ENCODE measurements around the gene PUS3.

Gene PUS3

GRCh38 chr11:125948278-125949051 lies 45.5 kb upstream of the PUS3 start:
- TF ChIP-seq, protein P1, sequence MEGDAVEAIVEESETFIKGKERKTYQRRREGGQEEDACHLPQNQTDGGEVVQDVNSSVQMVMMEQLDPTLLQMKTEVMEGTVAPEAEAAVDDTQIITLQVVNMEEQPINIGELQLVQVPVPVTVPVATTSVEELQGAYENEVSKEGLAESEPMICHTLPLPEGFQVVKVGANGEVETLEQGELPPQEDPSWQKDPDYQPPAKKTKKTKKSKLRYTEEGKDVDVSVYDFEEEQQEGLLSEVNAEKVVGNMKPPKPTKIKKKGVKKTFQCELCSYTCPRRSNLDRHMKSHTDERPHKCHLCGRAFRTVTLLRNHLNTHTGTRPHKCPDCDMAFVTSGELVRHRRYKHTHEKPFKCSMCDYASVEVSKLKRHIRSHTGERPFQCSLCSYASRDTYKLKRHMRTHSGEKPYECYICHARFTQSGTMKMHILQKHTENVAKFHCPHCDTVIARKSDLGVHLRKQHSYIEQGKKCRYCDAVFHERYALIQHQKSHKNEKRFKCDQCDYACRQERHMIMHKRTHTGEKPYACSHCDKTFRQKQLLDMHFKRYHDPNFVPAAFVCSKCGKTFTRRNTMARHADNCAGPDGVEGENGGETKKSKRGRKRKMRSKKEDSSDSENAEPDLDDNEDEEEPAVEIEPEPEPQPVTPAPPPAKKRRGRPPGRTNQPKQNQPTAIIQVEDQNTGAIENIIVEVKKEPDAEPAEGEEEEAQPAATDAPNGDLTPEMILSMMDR (conservative IDR thresholded peaks at IDR 0.05; ENCODE audit: low read depth, low read length), result no peak
- no peak overlapping the region for H3K27ac ChIP-seq
- H3K4me2 ChIP-seq, result no peak overlapping the region

GRCh38 chr11:125947419-125948277 lies 44.6 kb upstream of the PUS3 start:
- no peaks in the 10 kb centered on the region for H4K20me1 ChIP-seq (ENCODE audit: insufficient read depth)
- no peaks in the 10 kb centered on the region for H3K4me1 ChIP-seq (ENCODE audit: low read depth, poor library complexity, severe bottlenecking)
- no peaks in the 10 kb centered on the region for H3K36me3 ChIP-seq (ENCODE audit: insufficient read depth)
- H3K79me2 ChIP-seq (ENCODE audit: insufficient read depth, low read depth), result no peaks in the 10 kb centered on the region
- no peak overlapping the region for H2AFZ ChIP-seq (ENCODE audit: low read depth)
- H3K4me3 ChIP-seq (IDR thresholded peaks at IDR 0.05; ENCODE audit: insufficient read depth, low read depth, low read length), result no peak overlapping the region
- no peak overlapping the region for H3K27ac ChIP-seq
- H3K4me2 ChIP-seq, result no peak overlapping the region
- no peak overlapping the region for H3K9ac ChIP-seq
- TF ChIP-seq, protein P1 (conservative IDR thresholded peaks at IDR 0.05; ENCODE audit: low read depth, low read length), result no peak
- H3K27me3 ChIP-seq (ENCODE audit: insufficient read depth, low read depth), result no peaks in the 10 kb centered on the region

More at GRCh38 chr11:125948278-125949051, 45.5 kb upstream of the PUS3 start:
- no peak overlapping the region for H3K9ac ChIP-seq
- H2AFZ ChIP-seq (ENCODE audit: low read depth), result no peak overlapping the region
- H4K20me1 ChIP-seq (ENCODE audit: insufficient read depth), result no peaks in the 10 kb centered on the region
- H3K79me2 ChIP-seq (ENCODE audit: insufficient read depth, low read depth), result no peaks in the 10 kb centered on the region
- no peak overlapping the region for H3K4me3 ChIP-seq (IDR thresholded peaks at IDR 0.05; ENCODE audit: insufficient read depth, low read depth, low read length)
- no peaks in the 10 kb centered on the region for H3K27me3 ChIP-seq (ENCODE audit: insufficient read depth, low read depth)
- H3K36me3 ChIP-seq (ENCODE audit: insufficient read depth), result no peaks in the 10 kb centered on the region
- H3K4me1 ChIP-seq (ENCODE audit: low read depth, poor library complexity, severe bottlenecking), result no peaks in the 10 kb centered on the region

DNA sequence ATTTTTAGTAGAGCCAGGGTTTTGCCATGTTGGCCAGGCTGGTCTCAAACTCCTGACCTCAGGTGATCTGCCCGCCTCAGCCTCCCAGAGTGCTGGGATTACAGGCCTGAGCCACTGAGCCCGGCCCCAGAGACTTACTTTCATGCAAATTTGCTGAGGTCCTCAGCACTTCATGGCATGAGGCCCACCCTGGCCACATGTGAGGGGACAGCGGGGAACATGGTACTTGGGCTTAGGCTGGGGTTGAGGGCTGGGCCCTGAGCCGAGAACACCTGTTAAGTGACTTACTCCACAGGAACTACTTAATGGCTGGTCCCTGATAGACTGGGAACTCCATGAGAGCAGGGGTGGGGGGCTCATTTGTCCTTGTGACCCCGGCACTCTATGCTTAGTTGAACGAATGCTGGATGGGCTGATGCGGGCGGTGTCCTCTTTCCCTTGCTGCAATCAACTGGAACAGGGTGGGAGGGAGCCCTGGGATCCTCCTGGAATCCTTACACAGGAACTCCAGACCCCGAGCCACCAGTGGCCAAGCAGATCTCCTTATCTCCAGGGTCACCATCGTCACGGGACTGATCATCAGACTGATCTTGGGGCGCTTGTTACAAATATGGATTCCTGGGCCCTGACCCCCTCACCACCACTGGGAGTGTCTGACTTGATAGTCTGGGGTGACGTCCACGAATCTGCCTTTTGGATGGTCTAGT lies 43.9 kb upstream of the PUS3 start:
- Histone ChIP-seq H2AFZ (ENCODE audit: low read depth) (no peak overlapping the region), H3K4me2 (no peak overlapping the region), H3K9ac (no peak overlapping the region), H4K20me1 (ENCODE audit: insufficient read depth) (no peaks in the 10 kb centered on the region), H3K27me3 (ENCODE audit: insufficient read depth, low read depth) (no peaks in the 10 kb centered on the region), H3K27ac (no peak overlapping the region), H3K4me1 (ENCODE audit: low read depth, poor library complexity, severe bottlenecking) (peaks cover 5% of the 10 kb centered on the region), H3K4me3 (IDR thresholded peaks at IDR 0.05; ENCODE audit: insufficient read depth, low read depth, low read length) (no peak overlapping the region), H3K36me3 (ENCODE audit: insufficient read depth) (no peaks in the 10 kb centered on the region), H3K79me2 (ENCODE audit: insufficient read depth, low read depth) (no peaks in the 10 kb centered on the region)
- TF ChIP-seq, protein P1 (conservative IDR thresholded peaks at IDR 0.05; ENCODE audit: low read depth, low read length), result no peak

GRCh38 chr11:125945797-125946520 lies 43.0 kb upstream of the PUS3 start, which contains the start of gene VSIG10L2:
TSS of gene VSIG10L2 (plus strand) at chr11:125946044. CDS start at chr11:125946056, 12 bp downstream.
- no peak within 1 kb of the TSS for H3K9ac ChIP-seq
- H3K4me2 ChIP-seq, result no peak within 1 kb of the TSS
- H3K27me3 ChIP-seq (ENCODE audit: insufficient read depth, low read depth), result no peaks in the 10 kb centered on the region
- H3K36me3 ChIP-seq (ENCODE audit: insufficient read depth), result no peaks in the 10 kb centered on the region
- H3K79me2 ChIP-seq (ENCODE audit: insufficient read depth, low read depth), result no peaks in the 10 kb centered on the region
- peaks cover 5% of the 10 kb centered on the region for H3K4me1 ChIP-seq (ENCODE audit: low read depth, poor library complexity, severe bottlenecking)
- no peaks in the 10 kb centered on the region for H4K20me1 ChIP-seq (ENCODE audit: insufficient read depth)
- H3K4me3 ChIP-seq (IDR thresholded peaks at IDR 0.05; ENCODE audit: insufficient read depth, low read depth, low read length), result no peak within 1 kb of the TSS
- no peak within 1 kb of the TSS for H3K27ac ChIP-seq
- TF ChIP-seq, protein P1 (conservative IDR thresholded peaks at IDR 0.05; ENCODE audit: low read depth, low read length), result no peak
- H2AFZ ChIP-seq (ENCODE audit: low read depth), result no peak within 1 kb of the TSS
